Mesendoderm (in vitro differentiated cells): Measurements from ENCODE around the gene ERGIC1.

Source experiments
- DNase-seq: peaks from one replicate; pipeline ENCODE4 v3.0.0; 2013
- H2AK5ac ChIP-seq: 2 replicates; pipeline ENCODE4 v1.6.1; 2013; ENCODE audit warnings: low read length, inconsistent platforms
- H2BK120ac ChIP-seq: 2 replicates; pipeline ENCODE4 v1.6.1; 2013; ENCODE audit warnings: low read depth, mild to moderate bottlenecking, low read length, moderate library complexity, mixed read lengths
- H2BK15ac ChIP-seq: replicated peaks from 2 replicates; pipeline ENCODE4 v1.6.1; 2013; ENCODE audit warnings: low read depth, mild to moderate bottlenecking, moderate library complexity
- H2BK5ac ChIP-seq: 2 replicates; pipeline ENCODE4 v1.6.1; 2013; ENCODE audit warnings: low read length, inconsistent platforms
- H3K18ac ChIP-seq: 2 replicates; pipeline ENCODE4 v1.6.1; 2013; ENCODE audit warnings: mild to moderate bottlenecking, low read length, mixed read lengths
- H3K23ac ChIP-seq: one replicate; pipeline ENCODE4 v1.6.1; 2013; ENCODE audit warnings: low read length
- H3K27ac ChIP-seq: 2 replicates; pipeline ENCODE4 v1.5.1; 2013; ENCODE audit warnings: low read depth, mild to moderate bottlenecking, inconsistent platforms, low read length, moderate library complexity
- H3K27me3 ChIP-seq: 2 replicates; pipeline ENCODE4 v1.6.1; 2013; ENCODE audit warnings: low read length, control low read depth, mild to moderate bottlenecking, inconsistent platforms; ENCODE audit not compliant: insufficient read depth, poor library complexity
- H3K36me3 ChIP-seq: 2 replicates; pipeline ENCODE4 v1.6.1; 2013; ENCODE audit warnings: low read length, inconsistent platforms; ENCODE audit not compliant: control insufficient read depth, insufficient read depth
- H3K4ac ChIP-seq: one replicate; pipeline ENCODE4 v1.6.1; 2013; ENCODE audit warnings: low read depth, mild to moderate bottlenecking, low read length, moderate library complexity
- H3K4me1 ChIP-seq: 2 replicates; pipeline ENCODE4 v1.6.1; 2013; ENCODE audit warnings: low read depth, low read length, inconsistent platforms; ENCODE audit not compliant: control insufficient read depth
- H3K4me2 ChIP-seq: 2 replicates; pipeline ENCODE4 v1.6.1; 2013; ENCODE audit warnings: low read length
- H3K4me3 ChIP-seq: 2 replicates; pipeline ENCODE4 v1.5.1; 2013; ENCODE audit warnings: mild to moderate bottlenecking, low read length
- H3K56ac ChIP-seq: one replicate; pipeline ENCODE4 v1.6.1; 2013; ENCODE audit warnings: low read length
- H3K79me1 ChIP-seq: 2 replicates; pipeline ENCODE4 v1.6.1; 2013; ENCODE audit warnings: low read length, inconsistent platforms
- H3K79me2 ChIP-seq: 2 replicates; pipeline ENCODE4 v1.6.1; 2013; ENCODE audit warnings: mild to moderate bottlenecking, low read length; ENCODE audit not compliant: control insufficient read depth, insufficient read depth
- H3K9ac ChIP-seq: 2 replicates; pipeline ENCODE4 v1.6.1; 2013; ENCODE audit warnings: low read length, inconsistent platforms
- H4K5ac ChIP-seq: one replicate; pipeline ENCODE4 v1.6.1; 2013; ENCODE audit warnings: low read length
- H4K8ac ChIP-seq: one replicate; pipeline ENCODE4 v1.6.1; 2013; ENCODE audit warnings: low read depth, mild to moderate bottlenecking, control low read depth, low read length, moderate library complexity
- WGBS: extraction: QIAGEN DNeasy Blood & Tissue Kit; methylation state at CpG from one replicate; pipeline ENCODE4 v1.1.7; 2013; ENCODE audit warnings: low lambda C conversion rate, missing lambda C conversion rate; ENCODE audit not compliant: insufficient coverage; ENCODE audit errors: extremely low coverage; 5-methylcytosine and 5-hydroxymethylcytosine counted together

Gene ERGIC1

GRCh38 chr5:172834415-172835289, 601 bp downstream of the ERGIC1 start:
- Histone ChIP-seq H3K56ac (peak overlapping the region; percentile 92), H2AK5ac (no peak overlapping the region), H3K4ac (peak overlapping the region; percentile 92), H3K79me1 (peaks cover 26% of the 10 kb centered on the region), H2BK15ac (no peak overlapping the region), H3K27ac (peak overlapping the region; percentile 71), H3K4me2 (peak overlapping the region; percentile 70), H2BK120ac (no peak overlapping the region), H3K4me3 (peak overlapping the region; percentile 63), H3K23ac (no peak overlapping the region), H3K79me2 (peaks cover 44% of the 10 kb centered on the region), H3K36me3 (no peaks in the 10 kb centered on the region), H4K8ac (no peak overlapping the region), H3K27me3 (no peaks in the 10 kb centered on the region), H3K4me1 (peaks cover 7% of the 10 kb centered on the region), H2BK5ac (no peak overlapping the region), H3K18ac (peak overlapping the region; percentile 53), H4K5ac (no peak overlapping the region), H3K9ac (peak overlapping the region; percentile 70)
- peak; percentile 74 for DNase-seq
- no CpG with 5 or more reads among the region's 32 CpGs for WGBS

- Histone ChIP-seq H3K4ac (no peak overlapping the region), H3K23ac (no peak overlapping the region), H3K4me1 (peaks cover 7% of the 10 kb centered on the region), H2BK120ac (no peak overlapping the region), H3K27ac (no peak overlapping the region), H2BK15ac (no peak overlapping the region), H3K79me1 (peaks cover 30% of the 10 kb centered on the region), H2BK5ac (no peak overlapping the region), H4K8ac (no peak overlapping the region), H3K9ac (peak overlapping the region; percentile 70), H3K79me2 (peaks cover 51% of the 10 kb centered on the region), H3K56ac (peak overlapping the region; percentile 92), H3K36me3 (no peaks in the 10 kb centered on the region), H3K4me3 (peak overlapping the region; percentile 63), H3K18ac (peak overlapping the region; percentile 53), H3K27me3 (no peaks in the 10 kb centered on the region), H4K5ac (no peak overlapping the region), H3K4me2 (peak overlapping the region; percentile 70), H2AK5ac (no peak overlapping the region)
- WGBS = no CpG with 5 or more reads among the region's 13 CpGs
- no peak for DNase-seq
These were observed 1.4 kb downstream of the ERGIC1 start for GRCh38 chr5:172835290-172835993.

GRCh38 chr5:172835994-172836356, 1.9 kb downstream of the ERGIC1 start:
- Histone ChIP-seq H3K4me2 (no peak overlapping the region), H2AK5ac (no peak overlapping the region), H3K79me1 (peaks cover 32% of the 10 kb centered on the region), H2BK120ac (no peak overlapping the region), H4K5ac (no peak overlapping the region), H3K27me3 (no peaks in the 10 kb centered on the region), H2BK15ac (no peak overlapping the region), H3K4me1 (peaks cover 7% of the 10 kb centered on the region), H2BK5ac (no peak overlapping the region), H3K56ac (no peak overlapping the region), H3K18ac (no peak overlapping the region), H3K4me3 (no peak overlapping the region), H3K9ac (no peak overlapping the region), H3K36me3 (no peaks in the 10 kb centered on the region), H3K23ac (no peak overlapping the region), H3K79me2 (peaks cover 52% of the 10 kb centered on the region), H3K4ac (no peak overlapping the region), H4K8ac (no peak overlapping the region), H3K27ac (no peak overlapping the region)
- no CpG with 5 or more reads among the region's 4 CpGs for WGBS
- no peak for DNase-seq

GRCh38 chr5:172837640-172838039, 3.6 kb downstream of the ERGIC1 start:
- WGBS = no CpG with 5 or more reads among the region's 7 CpGs
- peaks cover 34% of the 10 kb centered on the region for H3K79me1 ChIP-seq
- H3K18ac ChIP-seq = no peak overlapping the region
- no peak for DNase-seq
- no peak overlapping the region for H2AK5ac ChIP-seq
- no peak overlapping the region for H4K8ac ChIP-seq
- no peak overlapping the region for H3K4me3 ChIP-seq
- H3K23ac ChIP-seq = no peak overlapping the region
- H3K4me1 ChIP-seq = peaks cover 7% of the 10 kb centered on the region
- no peak overlapping the region for H3K9ac ChIP-seq
- no peak overlapping the region for H2BK15ac ChIP-seq
- no peak overlapping the region for H4K5ac ChIP-seq
- no peak overlapping the region for H3K27ac ChIP-seq
- no peak overlapping the region for H2BK120ac ChIP-seq
- peaks cover 54% of the 10 kb centered on the region for H3K79me2 ChIP-seq
- no peak overlapping the region for H2BK5ac ChIP-seq
- no peak overlapping the region for H3K4ac ChIP-seq
- no peak overlapping the region for H3K4me2 ChIP-seq
- H3K36me3 ChIP-seq = no peaks in the 10 kb centered on the region
- no peaks in the 10 kb centered on the region for H3K27me3 ChIP-seq
- H3K56ac ChIP-seq = no peak overlapping the region

GRCh38 chr5:172838151-172838875, 4.3 kb downstream of the ERGIC1 start:
- Histone ChIP-seq H3K79me1 (peaks cover 36% of the 10 kb centered on the region), H2BK120ac (no peak overlapping the region), H3K4ac (no peak overlapping the region), H2BK15ac (no peak overlapping the region), H3K4me2 (no peak overlapping the region), H3K23ac (no peak overlapping the region), H4K5ac (no peak overlapping the region), H4K8ac (no peak overlapping the region), H3K9ac (no peak overlapping the region), H3K27ac (no peak overlapping the region), H3K27me3 (no peaks in the 10 kb centered on the region), H3K36me3 (no peaks in the 10 kb centered on the region), H3K4me1 (peaks cover 6% of the 10 kb centered on the region), H3K4me3 (no peak overlapping the region), H2AK5ac (no peak overlapping the region), H3K56ac (no peak overlapping the region), H2BK5ac (no peak overlapping the region), H3K18ac (no peak overlapping the region), H3K79me2 (peaks cover 54% of the 10 kb centered on the region)
- no peak for DNase-seq
- WGBS = no CpG with 5 or more reads among the region's 3 CpGs
